ENCODE measurements around the gene VPS51. TPM values are rescaled to one million over a fixed set of nuclear protein-coding genes. Genes with fewer than 3 reads are reported as not detected.
"Not testable (repeated sequence)": the region's sequence is repeated elsewhere in the genome, so short reads cannot be mapped to it uniquely, and the experiment has no call there.

Gene VPS51
- total RNA-seq, 1 donor from 2014 or later = 203 TPM

DNA sequence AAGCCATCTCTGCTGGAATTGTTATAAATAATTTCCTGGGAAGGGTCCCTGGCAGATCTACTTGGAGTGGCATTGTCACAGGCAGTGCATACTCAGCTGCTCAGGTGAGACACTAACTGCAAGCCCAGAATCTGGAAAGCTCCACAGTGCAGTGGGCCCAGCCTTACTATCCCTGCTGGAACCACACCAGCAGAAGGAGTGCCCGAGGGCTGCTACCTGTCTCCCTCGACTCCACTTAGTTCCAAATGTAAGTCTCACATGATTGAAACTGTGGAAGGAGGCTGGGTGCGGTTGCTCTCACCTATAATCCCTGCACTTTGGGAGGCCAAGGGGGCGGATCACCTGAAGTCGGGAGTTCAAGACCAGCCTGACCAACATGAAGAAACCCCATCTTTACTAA, 52.6 kb downstream of the VPS51 start:
- Histone ChIP-seq H3K27me3 (ENCODE audit: control insufficient read depth, insufficient read depth, low read length) (no peaks in the 10 kb centered on the region), H3K36me3 (ENCODE audit: control insufficient read depth, insufficient read depth, low read length) (no peaks in the 10 kb centered on the region), H3K4me3 (ENCODE audit: low read depth, low read length) (no peak overlapping the region)
- DNase-seq (ENCODE audit: low read depth) (no peak), FAIRE-seq (no peak)
- TF ChIP-seq, protein P1, sequence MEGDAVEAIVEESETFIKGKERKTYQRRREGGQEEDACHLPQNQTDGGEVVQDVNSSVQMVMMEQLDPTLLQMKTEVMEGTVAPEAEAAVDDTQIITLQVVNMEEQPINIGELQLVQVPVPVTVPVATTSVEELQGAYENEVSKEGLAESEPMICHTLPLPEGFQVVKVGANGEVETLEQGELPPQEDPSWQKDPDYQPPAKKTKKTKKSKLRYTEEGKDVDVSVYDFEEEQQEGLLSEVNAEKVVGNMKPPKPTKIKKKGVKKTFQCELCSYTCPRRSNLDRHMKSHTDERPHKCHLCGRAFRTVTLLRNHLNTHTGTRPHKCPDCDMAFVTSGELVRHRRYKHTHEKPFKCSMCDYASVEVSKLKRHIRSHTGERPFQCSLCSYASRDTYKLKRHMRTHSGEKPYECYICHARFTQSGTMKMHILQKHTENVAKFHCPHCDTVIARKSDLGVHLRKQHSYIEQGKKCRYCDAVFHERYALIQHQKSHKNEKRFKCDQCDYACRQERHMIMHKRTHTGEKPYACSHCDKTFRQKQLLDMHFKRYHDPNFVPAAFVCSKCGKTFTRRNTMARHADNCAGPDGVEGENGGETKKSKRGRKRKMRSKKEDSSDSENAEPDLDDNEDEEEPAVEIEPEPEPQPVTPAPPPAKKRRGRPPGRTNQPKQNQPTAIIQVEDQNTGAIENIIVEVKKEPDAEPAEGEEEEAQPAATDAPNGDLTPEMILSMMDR (IDR thresholded peaks at IDR 0.05; ENCODE audit: insufficient read depth, low read length, severe bottlenecking) = no peak

DNA sequence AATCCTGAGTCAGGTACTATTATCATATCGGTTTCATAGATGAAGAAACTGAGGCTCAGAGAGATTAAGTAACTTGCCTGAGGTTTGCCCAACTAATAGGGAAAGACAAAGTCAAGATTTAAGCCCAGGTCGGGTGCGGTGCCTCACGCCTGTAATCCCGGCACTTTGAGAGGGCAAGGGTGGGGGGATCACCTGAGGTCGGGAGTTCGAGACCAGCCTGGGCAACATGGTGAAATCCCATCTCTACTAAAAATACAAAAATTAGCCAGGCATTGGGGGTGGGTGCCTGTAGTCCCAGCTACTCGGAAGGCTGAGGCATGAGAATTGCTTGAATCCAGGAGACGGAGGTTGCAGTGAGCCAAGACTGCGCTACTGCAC, 54.1 kb downstream of the VPS51 start:
- not testable (repeated sequence) for FAIRE-seq; H3K27me3 ChIP-seq (ENCODE audit: control insufficient read depth, insufficient read depth, low read length); DNase-seq (ENCODE audit: low read depth); H3K4me3 ChIP-seq (ENCODE audit: low read depth, low read length); H3K36me3 ChIP-seq (ENCODE audit: control insufficient read depth, insufficient read depth, low read length)

DNA sequence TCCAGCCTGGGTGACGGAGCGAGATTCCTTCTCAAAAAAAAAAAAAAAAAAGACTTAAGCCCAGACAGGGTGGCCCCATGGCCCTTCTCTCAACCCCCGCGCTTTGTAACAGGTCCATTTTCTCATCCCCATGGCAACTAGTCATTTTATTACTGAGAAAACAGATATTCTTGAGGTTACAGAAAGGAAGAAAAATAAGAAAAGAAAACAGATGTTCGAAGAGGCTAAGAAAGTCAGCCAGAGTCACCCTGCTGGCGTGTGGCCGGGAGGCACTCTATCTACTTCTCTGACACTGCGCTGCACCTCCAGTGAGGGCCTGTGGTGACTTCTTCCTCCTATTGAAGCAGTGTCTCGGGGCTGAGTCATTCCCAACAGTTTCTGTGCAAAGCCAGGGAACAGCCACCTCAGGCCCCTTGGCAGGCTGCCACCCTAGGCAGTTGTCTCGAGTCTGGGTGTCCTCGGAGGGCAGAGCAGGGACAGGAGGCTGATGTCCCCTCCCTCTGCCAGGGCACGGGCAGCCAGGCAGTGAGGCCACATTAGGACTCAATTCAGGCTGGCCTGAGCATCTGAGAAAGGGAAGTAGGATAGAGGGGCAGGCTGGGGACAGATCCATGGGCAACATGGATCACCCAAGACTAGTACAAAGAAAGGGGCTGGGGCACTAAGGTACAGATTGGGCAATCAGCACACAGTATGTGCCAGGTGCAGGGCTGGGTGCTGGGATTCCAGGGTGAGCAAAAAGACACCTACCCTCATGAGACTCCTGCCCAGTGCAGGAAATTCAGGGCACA, 54.7 kb downstream of the VPS51 start:
- Histone ChIP-seq H3K27me3 (ENCODE audit: control insufficient read depth, insufficient read depth, low read length) (no peaks in the 10 kb centered on the region), H3K4me3 (ENCODE audit: low read depth, low read length) (peak overlapping the region; percentile 15), H3K36me3 (ENCODE audit: control insufficient read depth, insufficient read depth, low read length) (no peaks in the 10 kb centered on the region)
- FAIRE-seq (no peak), DNase-seq (ENCODE audit: low read depth) (peak; percentile 87)
- TF ChIP-seq, protein P1 (IDR thresholded peaks at IDR 0.05; ENCODE audit: insufficient read depth, low read length, severe bottlenecking) = no peak

DNA sequence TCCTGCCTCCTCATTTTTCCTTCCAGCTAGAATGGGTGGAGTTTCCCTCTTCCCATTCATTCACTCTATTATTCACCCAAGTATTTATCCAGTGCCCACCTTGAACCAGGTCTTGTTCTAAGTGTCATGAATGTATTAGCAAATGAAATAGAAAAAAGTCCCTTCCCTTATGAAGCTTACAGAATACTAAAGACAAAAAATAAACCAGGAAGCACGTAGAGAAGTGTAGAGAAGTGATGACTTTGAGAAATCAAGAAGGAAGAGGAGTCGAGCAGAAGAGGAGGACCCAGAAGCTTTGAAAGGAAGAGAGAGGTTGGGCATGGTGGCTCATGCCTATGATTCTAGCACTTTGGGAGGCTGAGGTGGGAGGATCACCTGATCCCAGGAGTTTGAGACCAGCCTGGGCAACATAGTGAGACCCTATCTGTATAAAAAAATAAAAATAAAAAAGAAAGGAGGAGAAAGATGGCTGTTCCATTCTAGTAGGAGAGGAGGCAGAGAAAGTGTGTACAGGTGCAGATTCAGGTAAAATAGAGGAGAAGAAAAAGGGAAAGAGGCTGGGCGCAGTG, 55.4 kb downstream of the VPS51 start:
- Histone ChIP-seq H3K4me3 (ENCODE audit: low read depth, low read length) (no peak overlapping the region), H3K27me3 (ENCODE audit: control insufficient read depth, insufficient read depth, low read length) (no peaks in the 10 kb centered on the region), H3K36me3 (ENCODE audit: control insufficient read depth, insufficient read depth, low read length) (no peaks in the 10 kb centered on the region)
- TF ChIP-seq, protein P1 (IDR thresholded peaks at IDR 0.05; ENCODE audit: insufficient read depth, low read length, severe bottlenecking) = no peak
- DNase-seq (ENCODE audit: low read depth) = no peak
- no peak for FAIRE-seq

DNA sequence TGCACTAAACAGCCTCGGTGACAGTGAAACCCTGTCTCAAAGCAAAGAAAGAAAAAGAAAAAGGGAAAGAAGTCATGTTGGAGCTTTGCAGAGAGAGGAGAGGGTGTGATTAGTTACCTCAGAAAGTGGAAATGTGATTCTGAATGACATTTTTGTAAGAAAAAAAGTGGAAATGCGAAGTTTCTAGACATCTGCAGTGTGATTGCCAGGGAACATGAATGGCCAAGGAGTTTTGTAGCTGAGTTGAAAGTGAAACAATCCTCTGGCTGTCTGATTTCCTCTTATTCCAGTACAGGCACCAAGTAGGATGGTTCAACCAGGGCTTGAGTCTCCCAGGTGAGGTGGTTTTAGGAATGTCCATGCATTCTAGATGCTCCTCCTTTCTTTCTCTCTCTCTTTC, 56.1 kb downstream of the VPS51 start:
- Histone ChIP-seq H3K4me3 (ENCODE audit: low read depth, low read length) (no peak overlapping the region), H3K36me3 (ENCODE audit: control insufficient read depth, insufficient read depth, low read length) (no peaks in the 10 kb centered on the region), H3K27me3 (ENCODE audit: control insufficient read depth, insufficient read depth, low read length) (no peaks in the 10 kb centered on the region)
- TF ChIP-seq, protein P1 (IDR thresholded peaks at IDR 0.05; ENCODE audit: insufficient read depth, low read length, severe bottlenecking) = no peak
- no peak for FAIRE-seq
- DNase-seq (ENCODE audit: low read depth) = no peak

DNA sequence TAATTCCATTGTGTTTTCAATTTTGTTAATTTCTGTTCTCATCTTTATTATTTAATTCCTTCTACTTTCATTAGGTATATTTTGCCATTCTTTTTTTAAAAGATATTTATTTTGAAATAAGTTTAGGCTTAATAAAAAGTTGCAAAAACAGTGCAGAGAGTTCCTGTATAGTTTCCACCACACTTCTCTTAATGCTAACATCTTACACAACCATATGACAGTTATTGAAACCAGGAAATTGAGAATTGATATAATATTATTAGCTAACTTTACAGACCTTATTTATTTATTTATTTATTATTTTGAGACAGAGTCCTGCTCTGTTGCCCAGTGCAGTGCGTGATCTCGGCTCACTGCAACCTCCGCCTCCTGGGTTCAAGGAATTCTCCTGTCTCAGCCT, 60.2 kb downstream of the VPS51 start:
- no peak for FAIRE-seq
- Histone ChIP-seq H3K4me3 (ENCODE audit: low read depth, low read length) (no peak overlapping the region), H3K36me3 (ENCODE audit: control insufficient read depth, insufficient read depth, low read length) (no peaks in the 10 kb centered on the region), H3K27me3 (ENCODE audit: control insufficient read depth, insufficient read depth, low read length) (no peaks in the 10 kb centered on the region)
- TF ChIP-seq, protein P1 (IDR thresholded peaks at IDR 0.05; ENCODE audit: insufficient read depth, low read length, severe bottlenecking) = no peak
- DNase-seq (ENCODE audit: low read depth) = no peak

All from bronchial epithelial cell (primary cell).